BLaER1 treated with 17β-estradiol and CSF1 and Interleukin-3, amounts not matched to agents 10 nM and 100 nM (cell line): ENCODE data around the gene ARID1A.
"Not testable (repeated sequence)": the region's sequence is repeated elsewhere in the genome, so short reads cannot be mapped to it uniquely, and the experiment has no call there.

Source experiments
- H3K27ac ChIP-seq, 11 experiments: shearing (Covaris generic); formaldehyde crosslinking; 2 replicates each; pipeline ENCODE4 v1.8.1; 2022
- H3K27me3 ChIP-seq, 11 experiments: shearing (Covaris generic); formaldehyde crosslinking; 2 replicates each; pipeline ENCODE4 v1.8.1; 2022
- H3K36me3 ChIP-seq, 11 experiments: shearing (Covaris generic); formaldehyde crosslinking; 2 replicates each; pipeline ENCODE4 v1.8.1; 2022
- H3K4me1 ChIP-seq, 10 experiments: shearing (Covaris generic); formaldehyde crosslinking; 2 replicates each; pipeline ENCODE4 v1.8.1; 2022
- H3K4me2 ChIP-seq, 11 experiments: shearing (Covaris generic); formaldehyde crosslinking; 2 replicates each; pipeline ENCODE4 v1.8.1; 2022
- H3K4me3 ChIP-seq, 10 experiments: shearing (Covaris generic); formaldehyde crosslinking; 2 replicates each; pipeline ENCODE4 v1.8.1; 2022
- H3K9ac ChIP-seq, 11 experiments: shearing (Covaris generic); formaldehyde crosslinking; 2 replicates each; pipeline ENCODE4 v1.8.1; 2022
- H3K9me3 ChIP-seq, 11 experiments: shearing (Covaris generic); formaldehyde crosslinking; replicated peaks in 1 of 11; 2 replicates each; pipeline ENCODE4 v1.8.1; 2022
- H4K20me1 ChIP-seq, 11 experiments: shearing (Covaris generic); formaldehyde crosslinking; 2 replicates each; pipeline ENCODE4 v1.8.1; 2022
- Cebpa-rat ChIP-seq, 11 experiments: shearing (Covaris generic); IDR thresholded peaks; 2 replicates each; pipeline ENCODE4 v1.8.1; 2022

ARID1A gene

GRCh38 chr1:26695356-26696118 is at the start of gene ARID1A:
ARID1A (plus strand) TSS chr1:26696015; CDS start chr1:26696404, 389 bp downstream.
- Histone ChIP-seq H4K20me1 (peaks cover 28 to 29% (median 28%) of the 10 kb centered on the region in 11 experiments), H3K9ac (peak within 1 kb of the TSS; percentile 99 to 100 (median 100)), H3K9me3 (no peaks in the 10 kb centered on the region), H3K4me2 (peak within 1 kb of the TSS; percentile 86 to 98 (median 94)), H3K27me3 (no peaks in the 10 kb centered on the region), H3K36me3 (peaks cover 0 to 14% (median 5%) of the 10 kb centered on the region in 11 experiments; a peak in 11 of 22 replicates), H3K4me3 (peak within 1 kb of the TSS; percentile 90 to 98 (median 96)), H3K4me1 (peaks cover 51 to 59% (median 55%) of the 10 kb centered on the region in 10 experiments), H3K27ac (peak within 1 kb of the TSS; percentile 96 to 100 (median 99))
- TF ChIP-seq Cebpa-rat (IDR thresholded peaks at IDR 0.05) = no peak

- H3K4me2 ChIP-seq = no peak overlapping the region
- no peaks in the 10 kb centered on the region for H3K36me3 ChIP-seq
- H3K4me3 ChIP-seq = no peak overlapping the region
- H3K4me1 ChIP-seq = no peaks in the 10 kb centered on the region
- no peaks in the 10 kb centered on the region for H3K9me3 ChIP-seq
- H4K20me1 ChIP-seq = no peaks in the 10 kb centered on the region
- H3K27me3 ChIP-seq = no peaks in the 10 kb centered on the region
- no peak overlapping the region for H3K27ac ChIP-seq
- H3K9ac ChIP-seq = no peak overlapping the region
- no peak for TF ChIP-seq Cebpa-rat (IDR thresholded peaks at IDR 0.05)
Observed at GRCh38 chr1:26664802-26665201, 31.0 kb upstream of the ARID1A start.

GRCh38 chr1:26666855-26667254 is 29.0 kb upstream of the ARID1A start:
- Histone ChIP-seq H3K27ac (no peak overlapping the region), H3K36me3 (no peaks in the 10 kb centered on the region), H3K9ac (no peak overlapping the region), H3K9me3 (no peaks in the 10 kb centered on the region), H3K4me3 (no peak overlapping the region), H3K4me1 (no peaks in the 10 kb centered on the region), H3K27me3 (no peaks in the 10 kb centered on the region), H3K4me2 (no peak overlapping the region), H4K20me1 (no peaks in the 10 kb centered on the region)
- no peak for TF ChIP-seq Cebpa-rat (IDR thresholded peaks at IDR 0.05)

GRCh38 chr1:26668106-26668786 is 27.6 kb upstream of the ARID1A start:
- not testable (repeated sequence) for H3K4me3 ChIP-seq, H3K9me3 ChIP-seq, H3K4me1 ChIP-seq, H3K4me2 ChIP-seq, H3K27ac ChIP-seq, H4K20me1 ChIP-seq, H3K27me3 ChIP-seq, H3K9ac ChIP-seq, H3K36me3 ChIP-seq

GRCh38 chr1:26677306-26678115 is 18.3 kb upstream of the ARID1A start:
- Histone ChIP-seq H3K4me3 (peak overlapping the region in 4 of 10 experiments; percentile 10 to 42 (median 36); a peak in 7 of 20 replicates), H3K9me3 (no peaks in the 10 kb centered on the region), H3K4me1 (peaks cover 19 to 29% (median 24%) of the 10 kb centered on the region in 10 experiments), H3K4me2 (peak overlapping the region; percentile 62 to 90 (median 74)), H4K20me1 (no peaks in the 10 kb centered on the region), H3K27ac (peak overlapping the region in 8 of 11 experiments; percentile 3 to 68 (median 43); a peak in 13 of 22 replicates), H3K36me3 (no peaks in the 10 kb centered on the region), H3K9ac (peak overlapping the region in 10 of 11 experiments; percentile 6 to 63 (median 28); a peak in 12 of 22 replicates), H3K27me3 (no peaks in the 10 kb centered on the region)
- no peak for TF ChIP-seq Cebpa-rat (IDR thresholded peaks at IDR 0.05)

- H3K4me1 ChIP-seq = peaks cover 14 to 28% (median 20%) of the 10 kb centered on the region in 10 experiments
- 0 out of 22 replicates have a peak, but pooled peaks cover 0 to 4% (median 0%) of the 10 kb centered on the region in 11 experiments for H3K27me3 ChIP-seq
- H3K27ac ChIP-seq = no peak overlapping the region
- peak overlapping the region; percentile 44 to 78 (median 57) for H3K4me2 ChIP-seq
- H3K4me3 ChIP-seq = no peak overlapping the region
- H3K9ac ChIP-seq = no peak overlapping the region
- H3K9me3 ChIP-seq = no peaks in the 10 kb centered on the region
- no peaks in the 10 kb centered on the region for H4K20me1 ChIP-seq
- H3K36me3 ChIP-seq = no peaks in the 10 kb centered on the region
- no peak for TF ChIP-seq Cebpa-rat (IDR thresholded peaks at IDR 0.05)
Observed at GRCh38 chr1:26684763-26685508, 10.9 kb upstream of the ARID1A start.

GRCh38 chr1:26686795-26687194 is 9.0 kb upstream of the ARID1A start:
- H4K20me1 ChIP-seq = no peaks in the 10 kb centered on the region
- no peak for TF ChIP-seq Cebpa-rat (IDR thresholded peaks at IDR 0.05)
- no peak overlapping the region for H3K4me3 ChIP-seq
- H3K9ac ChIP-seq = no peak overlapping the region
- no peak overlapping the region for H3K4me2 ChIP-seq
- H3K27ac ChIP-seq = no peak overlapping the region
- no peaks in the 10 kb centered on the region for H3K9me3 ChIP-seq
- 0 out of 22 replicates have a peak, but pooled peaks cover 0 to 4% (median 0%) of the 10 kb centered on the region in 11 experiments for H3K27me3 ChIP-seq
- H3K4me1 ChIP-seq = peaks cover 26 to 47% (median 33%) of the 10 kb centered on the region in 10 experiments
- no peaks in the 10 kb centered on the region for H3K36me3 ChIP-seq

- Histone ChIP-seq H3K9me3 (no peaks in the 10 kb centered on the region), H3K36me3 (no peaks in the 10 kb centered on the region), H3K4me3 (no peak overlapping the region), H3K9ac (no peak overlapping the region), H3K27ac (no peak overlapping the region), H3K27me3 (0 out of 22 replicates have a peak, but pooled peaks cover 0 to 4% (median 0%) of the 10 kb centered on the region in 11 experiments), H4K20me1 (no peaks in the 10 kb centered on the region), H3K4me1 (peaks cover 36 to 54% (median 44%) of the 10 kb centered on the region in 10 experiments), H3K4me2 (0 out of 22 replicates have a peak overlapping the region, but pooled peaks of 1 of the 11 experiments have one; percentile 96)
- TF ChIP-seq Cebpa-rat (IDR thresholded peaks at IDR 0.05) = no peak
Observed at GRCh38 chr1:26689504-26689903, 6.3 kb upstream of the ARID1A start.
